HCT116 (cell line): ENCODE results near the gene ZNF346. TPM values are rescaled to one million over a fixed set of nuclear protein-coding genes. Genes with fewer than 3 reads are reported as not detected.

Experiments
- ATAC-seq: fragments of 200-7000 bp; cut with Tn5 transposase; 2 replicates; pipeline ENCODE4 v1.9.1; 2020; ENCODE audit warnings: mild to moderate bottlenecking, moderate library complexity
- BruUV-seq: library from RNA; stranded (reverse); fragments of 400-500 nt; replicated peaks from 2 replicates; lab custom pipeline; 2021; lab: Mats Ljungman, UMichigan
- CTCF ChIA-PET: fragments of 300-600 bp; sonication (Branson Sonifier 250); formaldehyde crosslinking; loops from one replicate; lab custom pipeline; 2021; ENCODE audit warnings: antibody characterized with exemption; lab: Charles Lee
- POLR2A ChIA-PET: fragments of 300-600, 350-600 bp; sonication (Branson Sonifier 250); formaldehyde crosslinking; loops from one replicate; lab custom pipeline; 2021; ENCODE audit warnings: antibody characterized with exemption; lab: Charles Lee
- RAD21 ChIA-PET, 2 experiments: fragments of 300-600 bp; sonication (Branson Sonifier 250); formaldehyde crosslinking; loops; one replicate each; lab custom pipeline; 2023; ENCODE audit warnings: low total read pairs in 2 of 2; ENCODE audit not compliant: uncharacterized antibody in 2 of 2, unreplicated experiment in 2 of 2, low non-redundant PET in 1 of 2; lab: Charles Lee
- DNase-seq: peaks from one replicate; pipeline ENCODE4 v3.0.0-alpha.2; 2010; ENCODE audit warnings: low read depth, low spot score
- H2AFZ ChIP-seq: fragments of 200-600 bp; shearing (Covaris generic), sonication (generic); 2 replicates; pipeline ENCODE4 v1.6.1; 2017; ENCODE audit warnings: low read depth, mixed run types, mixed read lengths, antibody characterized with exemption, low read length; ENCODE audit not compliant: poor library complexity, severe bottlenecking
- H3K27ac ChIP-seq: 2 replicates; pipeline ENCODE4 v1.5.1; 2012; ENCODE audit warnings: low read depth, low read length
- H3K27me3 ChIP-seq: fragments of 200-600 bp; sonication (generic); 2 replicates; pipeline ENCODE4 v1.6.1; 2016; ENCODE audit warnings: mixed run types, low read length, mixed read lengths; ENCODE audit not compliant: insufficient read depth
- H3K36me3 ChIP-seq, 2 experiments: fragments of 200-500 bp in 1 of 2; fragments of 200-600 bp in 1 of 2; sonication (Bioruptor generic) in 1 of 2; sonication (generic) in 1 of 2; 2 replicates each; pipeline versions ENCODE4 v1.5.1 to v1.6.1; 2014 to 2016; ENCODE audit warnings: low read length in 2 of 2, inconsistent platforms in 1 of 2, mixed read lengths in 1 of 2, mixed run types in 1 of 2; ENCODE audit not compliant: insufficient read depth in 2 of 2, control insufficient read depth in 1 of 2
- H3K4me1 ChIP-seq, 2 experiments: fragments of 200-600 bp in 1 of 2; sonication (generic) in 1 of 2; 2 replicates each; pipeline versions ENCODE4 v1.5.1 to v1.6.1; 2012 to 2017; ENCODE audit warnings: low read length in 2 of 2, inconsistent platforms in 1 of 2, mild to moderate bottlenecking in 1 of 2, mixed read lengths in 1 of 2, mixed run types in 1 of 2, moderate library complexity in 1 of 2; ENCODE audit not compliant: insufficient read depth in 2 of 2, control insufficient read depth in 1 of 2
- H3K4me2 ChIP-seq: fragments of 200-600 bp; sonication (generic); 2 replicates; pipeline ENCODE4 v1.6.1; 2017; ENCODE audit warnings: mixed run types, low read length, mixed read lengths
- H3K4me3 ChIP-seq, 2 experiments: fragments of 200-600 bp in 1 of 2; sonication (generic) in 1 of 2; replicated peaks in 1 of 2; 2 replicates each; pipeline ENCODE4 v1.5.1; 2011 to 2016; ENCODE audit warnings: low read length in 2 of 2, control low read depth in 1 of 2, low read depth in 1 of 2, mild to moderate bottlenecking in 1 of 2, mixed read lengths in 1 of 2, mixed run types in 1 of 2
- H3K79me2 ChIP-seq: fragments of 200-600 bp; sonication (generic); 2 replicates; pipeline ENCODE4 v1.6.1; 2017; ENCODE audit warnings: mild to moderate bottlenecking, mixed run types, low read length, moderate library complexity, mixed read lengths; ENCODE audit not compliant: insufficient read depth
- H3K9ac ChIP-seq: fragments of 200-600 bp; sonication (generic); 2 replicates; pipeline ENCODE4 v1.6.1; 2016; ENCODE audit warnings: low read length, mixed read lengths
- H3K9me2 ChIP-seq: fragments of 200-600 bp; sonication (generic), shearing (Covaris generic); 2 replicates; pipeline ENCODE4 v1.6.1; 2017; ENCODE audit warnings: mixed run types, mild to moderate bottlenecking, moderate library complexity; ENCODE audit not compliant: insufficient read depth
- H3K9me3 ChIP-seq, 2 experiments: fragments of 200-500 bp in 1 of 2; fragments of 200-600 bp in 1 of 2; sonication (Bioruptor generic) in 1 of 2; sonication (generic) in 1 of 2; 2 replicates each; pipeline ENCODE4 v1.6.1; 2014 to 2017; ENCODE audit warnings: low read length in 2 of 2, mixed read lengths in 2 of 2, inconsistent platforms in 1 of 2, low read depth in 1 of 2, mild to moderate bottlenecking in 1 of 2, mixed run types in 1 of 2, moderate library complexity in 1 of 2; ENCODE audit not compliant: control insufficient read depth in 1 of 2, insufficient read depth in 1 of 2
- H4K20me1 ChIP-seq: fragments of 200-600 bp; sonication (generic), shearing (Covaris generic); 2 replicates; pipeline ENCODE4 v1.6.1; 2017; ENCODE audit warnings: mixed run types, mild to moderate bottlenecking, moderate library complexity; ENCODE audit not compliant: insufficient read depth
- CBX3 ChIP-seq: IDR thresholded peaks from 2 replicates; pipeline ENCODE4 v1.6.1; 2012; ENCODE audit warnings: low read depth
- CEBPB ChIP-seq: IDR thresholded peaks from 2 replicates; pipeline ENCODE4 v1.6.1; 2012; ENCODE audit warnings: low read depth
- CTCF ChIP-seq, 3 experiments: fragments of 200-600 bp in 1 of 3; sonication (generic) in 1 of 3; IDR thresholded peaks in 2 of 3; conservative IDR thresholded peaks in 1 of 3; 2 replicates each; pipeline ENCODE4 v1.5.1; 2012 to 2017; ENCODE audit warnings: low read depth in 2 of 3, low read length in 2 of 3, antibody characterized with exemption in 1 of 3, borderline replicate concordance in 1 of 3, control low read depth in 1 of 3, mild to moderate bottlenecking in 1 of 3, mixed read lengths in 1 of 3, mixed run types in 1 of 3, moderate library complexity in 1 of 3; ENCODE audit not compliant: insufficient read depth in 1 of 3
- EGR1 ChIP-seq: IDR thresholded peaks from 2 replicates; pipeline ENCODE4 v1.6.1; 2012; ENCODE audit warnings: low read depth
- EZH2 ChIP-seq: fragments of 200-600 bp; sonication (generic); IDR thresholded peaks from 2 replicates; pipeline ENCODE4 v1.6.1; 2017; ENCODE audit warnings: antibody characterized with exemption, mixed run types
- FOSL1 ChIP-seq: IDR thresholded peaks from 2 replicates; pipeline ENCODE4 v1.6.1; 2012; ENCODE audit warnings: low read depth
- MAX ChIP-seq: IDR thresholded peaks from 2 replicates; pipeline ENCODE4 v1.6.1; 2012
- POLR2AphosphoS5 ChIP-seq: IDR thresholded peaks from 2 replicates; pipeline ENCODE4 v1.6.1; 2011; ENCODE audit warnings: mild to moderate bottlenecking, low read depth, low read length, moderate library complexity
- TCF7L2 ChIP-seq: IDR thresholded peaks from 2 replicates; pipeline ENCODE4 v1.7.0; 2011; ENCODE audit warnings: borderline replicate concordance, inconsistent platforms; ENCODE audit not compliant: insufficient read depth, insufficient read length; ENCODE audit errors: extremely low read depth
- YY1 ChIP-seq: IDR thresholded peaks from 2 replicates; pipeline ENCODE4 v1.6.1; 2011; ENCODE audit warnings: low read length, low read depth, moderate library complexity, mild to moderate bottlenecking; ENCODE audit not compliant: insufficient replicate concordance; ENCODE audit errors: extremely low read depth
- intact Hi-C: fragments of 100-400 bp; cut with micrococcal nuclease; formaldehyde crosslinking; loops from 2 replicates; pipeline ENCODE4 v1.10.0; 2022
- total RNA-seq: library from RNA; stranded (reverse); gene quantifications from one replicate; pipeline ENCODE4 v1.2.1, GENCODE V29; 2021; ENCODE audit not compliant: unreplicated experiment
- TF ChIP-seq, protein P1 (sequence below): IDR thresholded peaks from 2 replicates; pipeline ENCODE4 v1.6.1; 2012
- TF ChIP-seq, protein P2 (sequence below): IDR thresholded peaks from 2 replicates; pipeline ENCODE4 v1.6.1; 2011; ENCODE audit warnings: mild to moderate bottlenecking, low read length, moderate library complexity; ENCODE audit not compliant: insufficient replicate concordance; ENCODE audit errors: extremely low read depth

The ZNF346 gene
- total RNA-seq, 1 experiment from 2014 or later: 13.7 TPM

- Histone ChIP-seq H3K9ac (no peak overlapping the region), H3K4me1 (peaks cover 0 to 8% of the 10 kb centered on the region in 2 experiments; a peak in 2 of 4 replicates), H3K9me2 (no peaks in the 10 kb centered on the region), H3K27me3 (no peaks in the 10 kb centered on the region), H4K20me1 (no peaks in the 10 kb centered on the region), H3K79me2 (peaks cover 98% of the 10 kb centered on the region), H3K36me3 (0 out of 4 replicates have a peak, but pooled peaks cover 0 to 8% of the 10 kb centered on the region in 2 experiments), H3K4me3 (no peak overlapping the region), H3K4me2 (no peak overlapping the region), H3K27ac (no peak overlapping the region), H2AFZ (no peak overlapping the region), H3K9me3 (no peaks in the 10 kb centered on the region; a peak in 1 of 4 replicates)
- no TSS peak for BruUV-seq
- ChIA-PET POLR2A (interaction anchor here (0.6 kb wide), 1 partner anchor 92 kb away, joined by 4 read pairs; the partner anchor contains the start of gene FGFR4), RAD21 (no interaction called here), CTCF (no interaction called here)
- TF ChIP-seq FOSL1: no peak
- peak; percentile 80; the same call in 1 of the 2 replicates for TF ChIP-seq CBX3
- ATAC-seq (no peak), DNase-seq (no peak)
- intact Hi-C loops: no loop called here
These were observed 27.9 kb upstream of the ZNF346 start for GRCh38 chr5:176994460-176995121.

- 0 out of 4 replicates have a peak, but pooled peaks cover 0 to 8% of the 10 kb centered on the region in 2 experiments for H3K36me3 ChIP-seq
- no peak for TF ChIP-seq CEBPB
- TF ChIP-seq POLR2AphosphoS5: no peak
- TF ChIP-seq, protein P1, sequence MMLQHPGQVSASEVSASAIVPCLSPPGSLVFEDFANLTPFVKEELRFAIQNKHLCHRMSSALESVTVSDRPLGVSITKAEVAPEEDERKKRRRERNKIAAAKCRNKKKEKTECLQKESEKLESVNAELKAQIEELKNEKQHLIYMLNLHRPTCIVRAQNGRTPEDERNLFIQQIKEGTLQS: no peak
- TF ChIP-seq EZH2: no peak
- TF ChIP-seq, protein P2, sequence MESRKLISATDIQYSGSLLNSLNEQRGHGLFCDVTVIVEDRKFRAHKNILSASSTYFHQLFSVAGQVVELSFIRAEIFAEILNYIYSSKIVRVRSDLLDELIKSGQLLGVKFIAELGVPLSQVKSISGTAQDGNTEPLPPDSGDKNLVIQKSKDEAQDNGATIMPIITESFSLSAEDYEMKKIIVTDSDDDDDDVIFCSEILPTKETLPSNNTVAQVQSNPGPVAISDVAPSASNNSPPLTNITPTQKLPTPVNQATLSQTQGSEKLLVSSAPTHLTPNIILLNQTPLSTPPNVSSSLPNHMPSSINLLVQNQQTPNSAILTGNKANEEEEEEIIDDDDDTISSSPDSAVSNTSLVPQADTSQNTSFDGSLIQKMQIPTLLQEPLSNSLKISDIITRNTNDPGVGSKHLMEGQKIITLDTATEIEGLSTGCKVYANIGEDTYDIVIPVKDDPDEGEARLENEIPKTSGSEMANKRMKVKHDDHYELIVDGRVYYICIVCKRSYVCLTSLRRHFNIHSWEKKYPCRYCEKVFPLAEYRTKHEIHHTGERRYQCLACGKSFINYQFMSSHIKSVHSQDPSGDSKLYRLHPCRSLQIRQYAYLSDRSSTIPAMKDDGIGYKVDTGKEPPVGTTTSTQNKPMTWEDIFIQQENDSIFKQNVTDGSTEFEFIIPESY: no peak
- no peak for TF ChIP-seq CTCF (IDR thresholded peaks at IDR 0.05 in 2 of 3, conservative IDR thresholded peaks at IDR 0.05 in 1 of 3; ENCODE audit: borderline replicate concordance in 1 of 3, insufficient read depth in 1 of 3, low read depth in 2 of 3, low read length in 2 of 3)
- no peak for TF ChIP-seq TCF7L2
- TF ChIP-seq EGR1: no peak
- TF ChIP-seq MAX: no peak
- no peak for TF ChIP-seq YY1
- H3K4me1 ChIP-seq: peaks cover 0 to 8% of the 10 kb centered on the region in 2 experiments; a peak in 2 of 4 replicates
- RAD21 ChIA-PET: no interaction called here
- no peaks in the 10 kb centered on the region for H3K9me2 ChIP-seq
- CTCF ChIA-PET: no interaction called here
- no peak overlapping the region for H3K4me2 ChIP-seq
- no peaks in the 10 kb centered on the region; a peak in 1 of 4 replicates for H3K9me3 ChIP-seq
- H3K79me2 ChIP-seq: peaks cover 98% of the 10 kb centered on the region
- no peak overlapping the region for H3K27ac ChIP-seq
- no peaks in the 10 kb centered on the region for H4K20me1 ChIP-seq
- intact Hi-C loops: no loop called here
- H3K27me3 ChIP-seq: no peaks in the 10 kb centered on the region
- no peak overlapping the region for H3K9ac ChIP-seq
- BruUV-seq: no TSS peak
- H3K4me3 ChIP-seq: no peak overlapping the region
- POLR2A ChIA-PET: interaction anchor here (0.6 kb wide), 1 partner anchor 91 kb away, joined by 4 read pairs; the partner anchor contains the start of gene FGFR4
- no peak overlapping the region for H2AFZ ChIP-seq
- ATAC-seq (no peak), DNase-seq (no peak)
These were observed 27.4 kb upstream of the ZNF346 start for GRCh38 chr5:176995122-176995490.
